ENCODE data around the gene CACNA1H. TPM values are rescaled to one million over a fixed set of nuclear protein-coding genes. Genes with fewer than 3 reads are reported as not detected.

The CACNA1H gene
- total and polyA plus RNA-seq, 2 of the 8 experiments (the other 6 are each of a cell fraction or from before 2014, with no cell fraction given) = 14.0 to 28.7 TPM

GRCh38 chr16:1144476-1145382 lies 8.2 kb upstream of the CACNA1H start:
- Histone ChIP-seq H3K23me2 (ENCODE audit: low read depth, low read length) (no peaks in the 10 kb centered on the region), H3K79me2 (ENCODE audit: control insufficient read depth in 1 of 2, insufficient read depth in 2 of 2, low read length in 2 of 2) (no peaks in the 10 kb centered on the region), H2BK12ac (ENCODE audit: low read depth, low read length) (no peak overlapping the region), H3K9me3 (ENCODE audit: insufficient read depth in 2 of 2, low read depth in 1 of 2, low read length in 1 of 2) (peaks cover 0 to 3% of the 10 kb centered on the region in 2 experiments; a peak in 2 of 4 replicates), H2AFZ (ENCODE audit: low read length) (no peak overlapping the region), H2BK5ac (ENCODE audit: low read depth, low read length) (no peak overlapping the region), H2AK5ac (ENCODE audit: low read depth, low read length) (0 out of 2 replicates have a peak overlapping the region, but pooled peaks have one; percentile 53), H2BK20ac (ENCODE audit: low read length) (no peak overlapping the region), H3K4me1 (replicated peaks in 1 of 4; ENCODE audit: control insufficient read depth in 3 of 4, insufficient read depth in 4 of 4, low read length in 3 of 4) (peaks cover 0 to 5% (median under 1%) of the 10 kb centered on the region in 4 experiments; a peak in 2 of 7 replicates), H3K56ac (replicated peaks; ENCODE audit: insufficient read length, low read depth, low read length) (no peak overlapping the region), H4K20me1 (replicated peaks in 1 of 2; ENCODE audit: control insufficient read depth in 1 of 2, insufficient read depth in 2 of 2, low read length in 2 of 2) (no peaks in the 10 kb centered on the region), H4K8ac (ENCODE audit: extremely low read depth, insufficient read depth, low read length) (no peak overlapping the region; the same call in 1 of the 2 replicates), H4K91ac (replicated peaks; ENCODE audit: insufficient read length, low read length) (no peak overlapping the region), H4K5ac (ENCODE audit: insufficient read length, low read depth, low read length) (no peak overlapping the region), H3K4me2 (ENCODE audit: insufficient read depth in 1 of 2, low read depth in 2 of 2, low read length in 2 of 2) (no peak overlapping the region), H2BK15ac (ENCODE audit: low read length) (no peak overlapping the region), H3K36me3 (ENCODE audit: control insufficient read depth in 2 of 4, insufficient read depth in 4 of 4, low read length in 3 of 4) (no peaks in the 10 kb centered on the region), H3K79me1 (ENCODE audit: low read depth, low read length) (no peaks in the 10 kb centered on the region), H3K27ac (ENCODE audit: low read depth, low read length) (no peak overlapping the region), H3K9ac (replicated peaks in 1 of 4; ENCODE audit: extremely low read depth in 1 of 4, low read depth in 3 of 4, low read length in 3 of 4) (no peak overlapping the region), H3K23ac (ENCODE audit: insufficient read length) (no peak overlapping the region), H2BK120ac (replicated peaks; ENCODE audit: low read depth, low read length) (no peak overlapping the region), H3K4ac (replicated peaks; ENCODE audit: insufficient read length, low read depth, low read length) (peak overlapping the region; percentile 8), H3K14ac (ENCODE audit: insufficient read length) (no peak overlapping the region), H3K27me3 (replicated peaks in 1 of 4; ENCODE audit: control insufficient read depth in 3 of 4, extremely low read depth in 1 of 4, insufficient read depth in 3 of 4, low read length in 3 of 4) (no peaks in the 10 kb centered on the region; a peak in 3 of 7 replicates), H3K4me3 (ENCODE audit: extremely low read depth in 1 of 4, insufficient read depth in 2 of 4, low read depth in 3 of 4, low read length in 4 of 4) (no peak overlapping the region), H3K18ac (ENCODE audit: extremely low read depth, low read length) (no peak overlapping the region)
- FAIRE-seq = no peak
- 88% methylated on average over 36 of the region's 46 CpGs; no CpG with 5 or more reads in 1 of the 2 experiments for WGBS, 2 experiments (ENCODE audit: extremely low coverage in 1 of 2, insufficient coverage in 1 of 2, insufficient read length in 1 of 2, insufficient replicate concordance in 2 of 2, low coverage in 1 of 2, low lambda C conversion rate in 2 of 2, missing lambda C conversion rate in 1 of 2)
- DNase-seq (ENCODE audit: low read depth in 1 of 2, low spot score in 2 of 2) = no peak
- TF ChIP-seq FOSL1 (IDR thresholded peaks at IDR 0.05; ENCODE audit: insufficient read depth, low read depth, low read length) (no peak), POLR2AphosphoS5 (IDR thresholded peaks at IDR 0.05; ENCODE audit: low read depth, low read length) (no peak), HDAC6 (IDR thresholded peaks at IDR 0.05; ENCODE audit: low read depth, low read length) (no peak), POU5F1 (IDR thresholded peaks at IDR 0.05; ENCODE audit: low read depth, low read length) (no peak), NANOG (IDR thresholded peaks at IDR 0.05; ENCODE audit: insufficient read depth, low read depth, low read length, poor library complexity, severe bottlenecking) (no peak), SIX5 (IDR thresholded peaks at IDR 0.05; ENCODE audit: low read depth, low read length) (no peak), MAFK (IDR thresholded peaks at IDR 0.05; ENCODE audit: low read depth, low read length) (no peak), ZNF274 (IDR thresholded peaks at IDR 0.05; ENCODE audit: borderline replicate concordance, extremely low read depth, low read length) (no peak), EGR1 (IDR thresholded peaks at IDR 0.05; ENCODE audit: borderline replicate concordance, low read depth, low read length) (no peak), CEBPB (IDR thresholded peaks at IDR 0.05; ENCODE audit: low read depth, low read length) (no peak), E2F6 (IDR thresholded peaks at IDR 0.05) (no peak)
- CTCF ChIA-PET (ENCODE audit: partially characterized antibody) = interaction anchor here (0.8 to 2.8 kb wide), 10 partner anchors 8 to 595 kb away, joined by 3 to 10 read pairs (median 3); no protein-coding TSS in a partner anchor
- POLR2A ChIA-PET (ENCODE audit: partially characterized antibody) = interaction anchor here (0.6 kb wide), 1 partner anchor 691 kb away, joined by 3 read pairs; no protein-coding TSS in a partner anchor
